HepG2 (cell line): ENCODE data around the gene MED1. TPM values are rescaled to one million over a fixed set of nuclear protein-coding genes. Genes with fewer than 3 reads are reported as not detected.

Experiments
- ATAC-seq: fragments of 200-7000 bp; cut with Tn5 transposase; 3 replicates; pipeline ENCODE4 v1.9.1; 2020; ENCODE audit warnings: mild to moderate bottlenecking, moderate library complexity
- BruUV-seq: library from RNA; stranded (reverse); fragments of 400-500 nt; replicated peaks from 2 replicates; lab custom pipeline; 2021; lab: Mats Ljungman, UMichigan
- CTCF ChIA-PET: fragments of 300-600 bp; formaldehyde crosslinking; extraction: SDS; loops from one replicate; lab custom pipeline; 2021; ENCODE audit warnings: low total read pairs, inconsistent platforms, low intra/inter-chr PET ratio; lab: Yijun Ruan, JAX
- POLR2A ChIA-PET: fragments of 350-600 bp; sonication (Branson Sonifier 250); formaldehyde crosslinking; loops from one replicate; lab custom pipeline; 2020; ENCODE audit warnings: antibody characterized with exemption, inconsistent platforms; lab: Yijun Ruan, JAX
- DNase-seq: peaks from one replicate; pipeline ENCODE4 v3.0.0-alpha.2; 2015; ENCODE audit warnings: low spot score
- FAIRE-seq: peaks from 3 replicates; lab custom pipeline; 2011; peaks lifted over from hg19 to GRCh38; lab: Jason Lieb, UNC
- H2AFZ ChIP-seq: one replicate; pipeline ENCODE4 v1.6.1; 2011; ENCODE audit warnings: low read length, inconsistent platforms
- H3K27ac ChIP-seq: fragments of 300-600 bp; 3 replicates; pipeline ENCODE4 v1.8.0; 2011; ENCODE audit warnings: mixed run types, mild to moderate bottlenecking, mixed read lengths, low read length, inconsistent platforms; ENCODE audit not compliant: insufficient read depth; ENCODE audit errors: extremely low read length
- H3K27me3 ChIP-seq, 2 experiments: fragments of 200-600 bp in 1 of 2; 2 replicates in 1 of 2; 3 replicates in 1 of 2; pipeline versions ENCODE4 v1.6.0 to v1.8.0; 2011; ENCODE audit warnings: low read length in 2 of 2, mild to moderate bottlenecking in 2 of 2, moderate library complexity in 2 of 2, inconsistent platforms in 1 of 2; ENCODE audit not compliant: insufficient read depth in 2 of 2, control insufficient read depth in 1 of 2
- H3K36me3 ChIP-seq, 2 experiments: fragments of 200-600 bp in 1 of 2; replicated peaks in 1 of 2; 2 replicates in 1 of 2; 3 replicates in 1 of 2; pipeline versions ENCODE4 v1.5.1 to v1.8.0; 2011; ENCODE audit warnings: low read length in 2 of 2, inconsistent platforms in 1 of 2; ENCODE audit not compliant: insufficient read depth in 2 of 2, control insufficient read depth in 1 of 2
- H3K4me1 ChIP-seq: 2 replicates; pipeline ENCODE4 v1.5.1; 2012; ENCODE audit warnings: low read length, inconsistent platforms; ENCODE audit not compliant: insufficient read depth
- H3K4me2 ChIP-seq: 2 replicates; pipeline ENCODE4 v1.6.0; 2011; ENCODE audit warnings: low read depth, low read length, inconsistent platforms
- H3K4me3 ChIP-seq, 3 experiments: fragments of 200-600 bp in 1 of 3; sonication (generic), shearing (Covaris generic) in 1 of 3; replicated peaks in 1 of 3; 2 replicates each; pipeline ENCODE4 v1.5.1; 2011 to 2016; ENCODE audit warnings: low read length in 3 of 3, inconsistent platforms in 2 of 3, low read depth in 2 of 3, mild to moderate bottlenecking in 2 of 3, control low read depth in 1 of 3, mixed read lengths in 1 of 3; ENCODE audit not compliant: insufficient read depth in 1 of 3
- H3K79me2 ChIP-seq: one replicate; pipeline ENCODE4 v1.6.1; 2011; ENCODE audit warnings: low read length, inconsistent platforms; ENCODE audit not compliant: insufficient read depth
- H3K9ac ChIP-seq: 2 replicates; pipeline ENCODE4 v1.6.0; 2011; ENCODE audit warnings: mild to moderate bottlenecking, low read depth, low read length, inconsistent platforms; ENCODE audit not compliant: insufficient read depth
- H3K9me3 ChIP-seq: 2 replicates; pipeline ENCODE4 v1.5.1; 2012; ENCODE audit warnings: mild to moderate bottlenecking, low read length
- H4K20me1 ChIP-seq: 2 replicates; pipeline ENCODE4 v1.6.0; 2011; ENCODE audit warnings: inconsistent platforms, mild to moderate bottlenecking, low read length, moderate library complexity; ENCODE audit not compliant: insufficient read depth
- ARHGAP35 ChIP-seq: sonication (generic); formaldehyde crosslinking; IDR thresholded peaks from 2 replicates; pipeline ENCODE4 v1.9.0; 2022; ENCODE audit warnings: mild to moderate bottlenecking, inconsistent platforms, moderate library complexity, missing genetic modification reagents, borderline replicate concordance
- HNF1B ChIP-seq: sonication (generic); formaldehyde crosslinking; IDR thresholded peaks from 2 replicates; pipeline ENCODE4 v1.5.1; 2020; ENCODE audit warnings: mild to moderate bottlenecking, moderate library complexity, missing genetic modification reagents
- HNRNPH1 ChIP-seq: fragments of 200-400 bp; formaldehyde crosslinking; optimal IDR thresholded peaks from 2 replicates; pipeline ENCODE3; 2017; ENCODE audit warnings: mild to moderate bottlenecking, low read depth, low read length
- NCOA1 ChIP-seq: sonication (generic); formaldehyde crosslinking; IDR thresholded peaks from 2 replicates; pipeline ENCODE4 v1.9.0; 2021; ENCODE audit warnings: missing genetic modification reagents
- NPAS2 ChIP-seq: sonication (generic); formaldehyde crosslinking; IDR thresholded peaks from 2 replicates; pipeline ENCODE4 v1.8.0; 2022; ENCODE audit warnings: mild to moderate bottlenecking, missing genetic modification reagents, borderline replicate concordance
- SETDB1 ChIP-seq: sonication (generic); formaldehyde crosslinking; IDR thresholded peaks from 2 replicates; pipeline ENCODE4 v1.5.1; 2020; ENCODE audit warnings: missing genetic modification reagents, mild to moderate bottlenecking, borderline replicate concordance
- SIN3A ChIP-seq: IDR thresholded peaks from 2 replicates; pipeline ENCODE4 v1.6.1; 2011; ENCODE audit warnings: low read depth, mild to moderate bottlenecking, control low read depth, low read length, borderline replicate concordance
- TBX2 ChIP-seq: sonication (generic); formaldehyde crosslinking; IDR thresholded peaks from 2 replicates; pipeline ENCODE4 v1.5.0; 2020; ENCODE audit warnings: missing genetic modification reagents, mild to moderate bottlenecking, borderline replicate concordance
- ZC3H13 ChIP-seq: sonication (generic); formaldehyde crosslinking; IDR thresholded peaks from 2 replicates; pipeline ENCODE4 v1.8.1; 2023; ENCODE audit warnings: mild to moderate bottlenecking, missing genetic modification reagents, moderate library complexity
- ZFAT ChIP-seq: sonication (generic); formaldehyde crosslinking; conservative IDR thresholded peaks from 2 replicates; pipeline ENCODE4 v1.8.1; 2023; ENCODE audit warnings: missing genetic modification reagents, inconsistent platforms
- ZNF180 ChIP-seq: sonication (generic); formaldehyde crosslinking; IDR thresholded peaks from 2 replicates; pipeline ENCODE4 v1.4.0; 2020; ENCODE audit warnings: low read depth, missing genetic modification reagents, borderline replicate concordance
- ZNF329 ChIP-seq: sonication (generic); formaldehyde crosslinking; IDR thresholded peaks from 2 replicates; pipeline ENCODE4 v1.9.0; 2021; ENCODE audit warnings: low read depth, mild to moderate bottlenecking, missing genetic modification reagents
- ZNF687 ChIP-seq: sonication (generic); formaldehyde crosslinking; IDR thresholded peaks from 2 replicates; pipeline ENCODE4 v1.5.1; 2020; ENCODE audit warnings: mild to moderate bottlenecking, missing genetic modification reagents, moderate library complexity
- WGBS: methylation state at CpG from one replicate; pipeline ENCODE4 v1.1.6; 2017; ENCODE audit warnings: low lambda C conversion rate; 5-methylcytosine and 5-hydroxymethylcytosine counted together
- in situ Hi-C: cut with HindIII; loops from 2 replicates; pipeline ENCODE4 v1.10.0; 2017; ENCODE audit warnings: low pct_unique_long_range_greater_than_20kb; ENCODE audit not compliant: extremely low pct_ligation_motif_present
- intact Hi-C: fragments of 100-400 bp; cut with micrococcal nuclease; formaldehyde crosslinking; loops from one replicate; pipeline ENCODE4 v1.10.0; 2022; ENCODE audit not compliant: unreplicated experiment
- polyA plus RNA-seq, 8 experiments: library from polyadenylated mRNA; depleted of rRNA in 3 of 8; stranded (reverse) in 7 of 8; unstranded in 1 of 8; fragments of >200 nt; fragmentation: Illumina TruSeq in 4 of 8; extraction: Trizol in 4 of 8; gene quantifications; 2 replicates each; pipeline versions ENCODE4 v1.2.1 to v1.2.3, GENCODE V29; 2011 to 2016; ENCODE audit warnings: low read depth in 4 of 8, missing spikeins in 1 of 8, mixed read lengths in 1 of 8; ENCODE audit not compliant: insufficient read depth in 1 of 8
- total RNA-seq, 5 experiments: library from RNA; depleted of rRNA; stranded (reverse); fragments of >200 nt; fragmentation: Illumina TruSeq; extraction: Trizol; gene quantifications; 2 replicates each; pipeline ENCODE4 v1.2.3, GENCODE V29; 2016; ENCODE audit warnings: low read depth in 1 of 5

The MED1 gene
- total and polyA plus RNA-seq, 2 of the 13 experiments (the other 11 are each of a cell fraction or from before 2014, with no cell fraction given), result 37.5 to 40.1 TPM

- peaks cover 42% of the 10 kb centered on the region for H3K4me1 ChIP-seq
- H3K79me2 ChIP-seq, result peaks cover 63% of the 10 kb centered on the region
- H3K9ac ChIP-seq, result peak overlapping the region; percentile 100
- no peak for FAIRE-seq
- H4K20me1 ChIP-seq, result peaks cover 52% of the 10 kb centered on the region
- peaks cover 0 to 8% of the 10 kb centered on the region in 2 experiments; a peak in 1 of 5 replicates for H3K36me3 ChIP-seq
- H3K27ac ChIP-seq, result peak overlapping the region; percentile 98
- H2AFZ ChIP-seq, result no peak overlapping the region
- no peaks in the 10 kb centered on the region for H3K9me3 ChIP-seq
- no peak for DNase-seq
- TSS peak; percentile 77 for BruUV-seq
- H3K4me2 ChIP-seq, result peak overlapping the region; percentile 90
- POLR2A ChIA-PET, result interaction anchor here (0.7 to 9.6 kb wide), 11 partner anchors 11 to 263 kb away, joined by 3 to 302 read pairs (median 6); partner anchors contain the start of genes FBXL20, MED1, PGAP3 and RPL19
- under 1% methylated on average over 23 of the region's 28 CpGs for WGBS
- H3K4me3 ChIP-seq, result peak overlapping the region; percentile 86 to 99 (median 96)
- intact Hi-C loops (loop anchor here (10.0 kb wide), 1 partner anchor 272 kb away; the partner anchor contains the start of genes GRB7 and MIEN1), in situ Hi-C loops (no loop called here)
- no peaks in the 10 kb centered on the region; a peak in 1 of 5 replicates for H3K27me3 ChIP-seq
- peak; percentile 11 for ATAC-seq
- CTCF ChIA-PET, result no interaction called here
- TF ChIP-seq SIN3A, result peak; percentile 58; the same call in 1 of the 2 replicates
- no peak for TF ChIP-seq ZNF329 (CRISPR knock-in tag)
- TF ChIP-seq HNF1B (CRISPR knock-in tag), result 0 out of 2 replicates have a peak, but pooled peaks have one; percentile 44
- peak; percentile 40; the same call in 1 of the 2 replicates for TF ChIP-seq TBX2 (CRISPR knock-in tag)
- TF ChIP-seq ZFAT (CRISPR knock-in tag), result peak; percentile 62; the same call in 1 of the 2 replicates
- 0 out of 2 replicates have a peak, but pooled peaks have one; percentile 25 for TF ChIP-seq ZNF687 (CRISPR knock-in tag)
- no peak for TF ChIP-seq ZNF180 (CRISPR knock-in tag)
- no peak for TF ChIP-seq NPAS2 (CRISPR knock-in tag)
- TF ChIP-seq ZC3H13 (CRISPR knock-in tag), result peak; percentile 59; the same call in 1 of the 2 replicates
- 0 out of 2 replicates have a peak, but pooled peaks have one; percentile 26 for TF ChIP-seq NCOA1 (CRISPR knock-in tag)
- TF ChIP-seq ARHGAP35 (CRISPR knock-in tag), result 0 out of 2 replicates have a peak, but pooled peaks have one; percentile 8
- TF ChIP-seq SETDB1 (CRISPR knock-in tag), result peak; percentile 63; the same call in 1 of the 2 replicates
- TF ChIP-seq HNRNPH1, result no peak
These were observed 11.7 kb upstream of the MED1 start for GRCh38 chr17:39462631-39463375.
